Mucosa of descending colon (tissue), 3 donors: ENCODE data around the gene PAFAH1B1. TPM values are rescaled to one million over a fixed set of nuclear protein-coding genes. Genes with fewer than 3 reads are reported as not detected.
A peak's percentile ranks its signal among the peaks of the same experiment; 100 is the strongest.

Experiments used
- ATAC-seq: fragments of 200-7000 bp; cut with Tn5 transposase; one replicate; pipeline ENCODE4 v1.9.1; 2020; ENCODE audit warnings: mild to moderate bottlenecking, moderate library complexity
- DNase-seq, 3 donors: peaks; one replicate each; pipeline ENCODE4 v3.0.0-alpha.2; 2020
- H3K36me3 ChIP-seq: fragments of 200-600 bp; one replicate; pipeline ENCODE4 v1.8.0; 2021; ENCODE audit warnings: low read depth, mild to moderate bottlenecking
- H3K4me1 ChIP-seq: fragments of 200-600 bp; one replicate; pipeline ENCODE4 v1.8.0; 2021; ENCODE audit warnings: low read depth, mild to moderate bottlenecking
- H3K4me3 ChIP-seq: fragments of 200-600 bp; one replicate; pipeline ENCODE4 v1.8.0; 2021; ENCODE audit warnings: mild to moderate bottlenecking
- H3K9me3 ChIP-seq: fragments of 200-600 bp; one replicate; pipeline ENCODE4 v1.8.0; 2021; ENCODE audit warnings: mild to moderate bottlenecking
- intact Hi-C, 2 donors: fragments of 100-400 bp; cut with DNase I in 1 of 2; cut with micrococcal nuclease in 1 of 2; formaldehyde crosslinking; loops; one replicate each; pipeline versions ENCODE4 v1.11.0 to v1.11.1; 2022; cut with DNase I, micrococcal nuclease
- total RNA-seq, 3 donors: library from RNA; stranded (reverse); fragmentation: NEBNext Ultra II Directional in 2 of 3; extraction: Animal tissue kit (Norgen Biotek cat#: 25700) in 2 of 3; gene quantifications; one replicate each; pipeline versions ENCODE4 v1.2.1 to v1.2.4, GENCODE V29; 2021 to 2023
- TF ChIP-seq, protein P1 (sequence below): fragments of 200-600 bp; IDR thresholded peaks from one replicate; pipeline ENCODE4 v1.8.0; 2022; ENCODE audit warnings: antibody characterized with exemption, mild to moderate bottlenecking
- donor health status: DM: no; HTN: no; CAD: no; lungs with moderate emphysema.
- donor health status: DM: no; HTN: no; CAD: no.
- donor health status: DM: no; HTN: yes; CAD: no.

PAFAH1B1 gene
- total RNA-seq, 3 donors from 2014 or later: 108 to 142 (median 112) TPM

DNA sequence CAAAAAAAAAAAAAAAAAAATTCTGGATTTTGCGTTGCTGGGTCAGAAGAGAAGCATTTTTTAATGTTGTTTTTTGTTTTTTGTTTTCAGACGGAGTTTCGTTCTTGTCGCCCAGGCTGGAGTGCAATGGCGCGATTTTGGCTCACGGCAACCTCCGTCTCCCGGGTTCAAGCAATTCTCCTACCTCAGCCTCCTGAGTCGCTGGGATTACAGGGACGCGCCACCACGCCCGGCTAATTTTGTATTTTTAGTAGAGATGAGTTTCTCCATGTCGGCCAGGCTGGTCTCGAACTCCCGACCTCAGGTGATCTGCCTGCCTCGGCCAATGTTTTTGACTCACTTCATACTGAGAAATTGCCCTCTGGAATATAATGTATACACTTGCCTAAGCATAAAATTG, 11.0 kb upstream of the PAFAH1B1 start:
- TF ChIP-seq, protein P1, sequence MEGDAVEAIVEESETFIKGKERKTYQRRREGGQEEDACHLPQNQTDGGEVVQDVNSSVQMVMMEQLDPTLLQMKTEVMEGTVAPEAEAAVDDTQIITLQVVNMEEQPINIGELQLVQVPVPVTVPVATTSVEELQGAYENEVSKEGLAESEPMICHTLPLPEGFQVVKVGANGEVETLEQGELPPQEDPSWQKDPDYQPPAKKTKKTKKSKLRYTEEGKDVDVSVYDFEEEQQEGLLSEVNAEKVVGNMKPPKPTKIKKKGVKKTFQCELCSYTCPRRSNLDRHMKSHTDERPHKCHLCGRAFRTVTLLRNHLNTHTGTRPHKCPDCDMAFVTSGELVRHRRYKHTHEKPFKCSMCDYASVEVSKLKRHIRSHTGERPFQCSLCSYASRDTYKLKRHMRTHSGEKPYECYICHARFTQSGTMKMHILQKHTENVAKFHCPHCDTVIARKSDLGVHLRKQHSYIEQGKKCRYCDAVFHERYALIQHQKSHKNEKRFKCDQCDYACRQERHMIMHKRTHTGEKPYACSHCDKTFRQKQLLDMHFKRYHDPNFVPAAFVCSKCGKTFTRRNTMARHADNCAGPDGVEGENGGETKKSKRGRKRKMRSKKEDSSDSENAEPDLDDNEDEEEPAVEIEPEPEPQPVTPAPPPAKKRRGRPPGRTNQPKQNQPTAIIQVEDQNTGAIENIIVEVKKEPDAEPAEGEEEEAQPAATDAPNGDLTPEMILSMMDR: no peak
- DNase-seq (no peak), ATAC-seq (no peak)
- intact Hi-C loops: no loop called here
- H3K4me3 ChIP-seq: no peak overlapping the region
- no peaks in the 10 kb centered on the region for H3K9me3 ChIP-seq
- H3K36me3 ChIP-seq: no peaks in the 10 kb centered on the region
- H3K4me1 ChIP-seq: no peaks in the 10 kb centered on the region

DNA sequence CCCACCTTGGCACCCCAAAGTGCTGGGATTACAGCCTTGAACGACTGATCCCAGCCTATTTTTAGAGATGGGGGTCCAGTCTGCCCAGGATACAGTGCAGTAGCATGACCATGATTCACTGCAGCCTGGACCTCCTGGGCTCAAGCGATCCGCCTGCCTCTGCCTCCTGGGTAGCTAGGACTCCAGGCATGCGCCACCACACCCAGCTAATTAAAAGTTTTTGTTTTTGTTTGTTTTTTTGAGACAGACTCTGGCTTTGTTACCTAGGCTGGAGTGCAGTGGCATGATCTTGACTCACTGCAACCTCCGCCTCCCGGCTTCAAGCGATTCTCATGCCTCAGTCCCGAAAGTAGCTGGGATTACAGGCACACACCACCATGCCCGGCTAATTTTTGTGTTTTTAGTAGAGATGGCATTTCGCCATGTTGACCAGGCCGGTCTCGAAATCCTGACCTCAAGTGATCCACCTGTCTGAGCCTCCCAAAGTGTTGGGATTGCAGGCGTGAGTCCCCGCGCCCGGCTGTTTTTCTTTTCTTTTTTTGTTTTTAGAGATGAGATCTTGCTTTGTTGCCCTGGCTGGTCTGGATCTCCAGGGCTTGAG, 2.3 kb upstream of the PAFAH1B1 start:
- intact Hi-C loops: no loop called here
- no peak for ATAC-seq
- H3K36me3 ChIP-seq: no peaks in the 10 kb centered on the region
- TF ChIP-seq, protein P1: no peak
- H3K9me3 ChIP-seq: no peaks in the 10 kb centered on the region
- no peak for DNase-seq
- H3K4me3 ChIP-seq: no peak overlapping the region
- H3K4me1 ChIP-seq: peaks cover 8% of the 10 kb centered on the region

DNA sequence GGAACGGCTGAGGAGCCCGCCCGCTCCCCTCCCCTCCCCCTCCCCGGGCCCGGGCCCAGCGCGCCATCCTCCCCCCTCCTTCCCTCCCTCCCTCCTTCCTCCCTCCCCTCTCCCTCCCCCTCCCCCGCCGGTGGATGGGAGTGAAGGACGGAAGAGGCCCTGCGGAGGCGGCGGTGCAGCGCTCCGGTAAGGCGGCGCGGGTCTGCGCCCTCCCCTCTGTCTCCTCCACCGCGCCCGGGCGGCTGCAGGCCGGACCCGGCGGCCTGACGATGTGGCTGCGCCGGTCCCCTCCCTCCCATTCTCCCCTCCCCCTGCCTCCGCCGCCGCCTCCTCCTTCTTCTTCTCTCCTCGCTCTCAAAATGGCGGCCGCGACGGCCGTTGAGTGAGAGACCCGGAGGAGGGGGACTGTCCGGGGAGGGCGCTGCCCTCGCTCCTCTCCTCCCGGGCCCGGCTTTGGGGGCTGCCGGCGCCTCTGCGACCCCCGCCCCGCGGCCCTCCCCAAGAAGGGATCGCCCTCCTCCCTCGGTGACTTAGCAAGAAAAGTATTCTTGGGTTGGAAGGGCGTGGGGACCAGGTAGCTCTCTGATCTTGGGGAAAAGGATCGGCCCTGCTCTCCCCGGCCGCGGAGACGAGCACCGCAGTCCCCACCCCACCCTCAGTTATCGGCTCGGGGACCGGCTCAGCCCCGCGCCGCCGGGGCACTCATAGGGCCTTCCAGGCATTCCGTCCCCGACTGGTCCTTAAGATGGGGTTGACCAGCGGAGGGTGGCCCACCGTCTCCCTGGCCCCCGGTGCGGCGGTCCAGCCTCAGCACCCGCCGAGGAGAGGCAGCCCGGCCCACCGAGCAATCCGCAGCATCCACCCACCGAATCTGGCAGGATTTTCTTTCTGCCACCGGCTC, 617 bp downstream of the PAFAH1B1 start:
- Histone ChIP-seq H3K4me3 (peak overlapping the region; percentile 96), H3K9me3 (no peaks in the 10 kb centered on the region), H3K4me1 (peaks cover 23% of the 10 kb centered on the region), H3K36me3 (no peaks in the 10 kb centered on the region)
- ATAC-seq (peak; percentile 88), DNase-seq (peak; percentile 88 to 91 (median 89))
- TF ChIP-seq, protein P1: no peak
- intact Hi-C loops: no loop called here

DNA sequence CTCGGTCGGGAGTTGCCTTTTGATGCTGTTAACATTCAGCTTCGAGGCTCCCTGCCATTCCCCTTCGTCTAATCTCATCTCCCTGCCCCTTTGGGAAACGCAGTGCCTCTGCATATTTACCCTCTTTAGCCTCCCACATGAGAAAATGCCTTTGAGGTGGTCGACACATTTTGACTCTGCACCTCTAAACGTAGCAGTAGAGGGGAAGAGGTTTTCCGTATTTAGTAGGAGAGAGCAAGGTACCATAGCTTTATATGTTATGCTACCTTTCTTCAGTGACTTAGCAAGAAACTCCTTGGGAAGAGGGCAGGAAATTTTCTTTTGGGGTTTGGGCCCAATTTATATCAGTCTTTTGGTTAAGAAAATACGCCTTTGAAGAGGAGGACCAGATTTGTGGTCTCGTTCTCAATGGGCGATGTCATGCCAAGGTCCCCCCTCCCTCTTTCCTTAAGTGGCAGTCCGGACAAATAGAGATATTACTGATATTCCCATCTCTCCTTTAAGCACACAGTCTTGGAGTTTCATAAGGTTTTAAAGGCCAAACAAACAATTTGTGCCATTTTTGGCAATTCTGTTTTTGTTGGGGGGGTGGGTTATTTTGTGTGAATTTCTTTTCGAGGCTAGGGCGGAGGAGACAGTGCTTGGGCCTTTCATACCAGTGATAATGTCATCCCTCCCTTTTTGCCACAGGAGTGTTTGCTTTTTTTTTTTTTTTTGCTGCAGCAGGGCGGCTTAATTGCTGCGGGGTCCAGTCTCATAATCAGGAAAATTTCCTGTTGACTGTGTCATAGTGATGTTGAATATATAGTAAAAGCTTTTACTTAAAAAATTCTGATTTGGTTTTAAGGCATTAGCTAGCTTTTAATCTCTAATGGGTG, 1.5 kb downstream of the PAFAH1B1 start:
- H3K4me1 ChIP-seq: peaks cover 30% of the 10 kb centered on the region
- intact Hi-C loops: no loop called here
- DNase-seq: no peak

DNA sequence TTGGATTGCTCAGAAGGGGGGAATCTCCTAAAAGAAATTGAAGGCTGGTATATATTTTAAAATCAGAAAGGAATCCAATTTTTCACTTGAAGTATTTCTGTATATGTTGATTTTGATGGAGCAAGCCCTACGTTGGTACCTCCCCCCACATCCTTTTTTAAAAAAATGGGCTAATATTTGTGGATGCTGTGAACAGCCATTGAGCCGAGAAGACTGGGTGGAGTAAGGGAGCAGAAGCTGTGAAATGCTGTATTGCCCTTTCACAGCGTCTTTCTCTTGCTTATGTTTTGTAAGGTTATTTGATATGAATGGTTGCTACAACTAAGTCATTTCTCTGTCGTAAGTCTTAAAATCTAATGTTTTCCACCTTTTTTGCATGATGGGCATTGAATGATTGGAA, 2.3 kb downstream of the PAFAH1B1 start:
- TF ChIP-seq, protein P1: no peak
- no peak for DNase-seq
- intact Hi-C loops: no loop called here
- H3K4me1 ChIP-seq: peaks cover 33% of the 10 kb centered on the region
- H3K4me3 ChIP-seq: no peak overlapping the region
- ATAC-seq: no peak
- H3K9me3 ChIP-seq: no peaks in the 10 kb centered on the region
- no peaks in the 10 kb centered on the region for H3K36me3 ChIP-seq

More for the DNA sequence above, 1.5 kb downstream of the PAFAH1B1 start:
- no peak for ATAC-seq
- no peaks in the 10 kb centered on the region for H3K36me3 ChIP-seq
- peak overlapping the region; percentile 96 for H3K4me3 ChIP-seq
- no peaks in the 10 kb centered on the region for H3K9me3 ChIP-seq
- TF ChIP-seq, protein P1: no peak
